ENCODE results near the gene PLS3. TPM values are rescaled to one million over a fixed set of nuclear protein-coding genes. Genes with fewer than 3 reads are reported as not detected.

PLS3 gene
- total RNA-seq, 1 experiment from 2014 or later, result 96.7 TPM

DNA sequence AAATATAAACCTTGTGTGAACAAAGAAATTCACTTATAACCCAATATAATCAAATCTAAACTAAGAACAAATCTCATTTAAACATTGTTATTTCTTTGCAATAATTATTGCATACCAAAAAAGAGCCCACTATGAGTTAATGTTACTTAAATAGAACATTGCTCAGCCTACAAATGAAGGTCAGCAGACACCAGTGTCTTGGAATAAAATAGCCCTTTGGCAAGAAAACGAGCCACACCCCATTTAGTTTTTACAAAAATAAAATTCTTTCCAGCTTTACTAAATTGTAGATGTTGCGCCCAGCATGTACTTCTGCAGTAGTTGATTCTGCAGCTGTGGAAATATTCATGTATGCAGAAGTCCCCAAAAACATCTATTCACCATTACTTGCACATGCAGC is 12.2 kb downstream of the PLS3 start:
- POLR2A ChIA-PET, result no interaction called here
- H3K4me1 Mint-ChIP-seq, result no peaks in the 10 kb centered on the region
- no peak overlapping the region for H3K4me3 Mint-ChIP-seq
- peaks cover 8% of the 10 kb centered on the region for H3K36me3 Mint-ChIP-seq
- DNase-seq (ENCODE audit: low spot score) (no peak), ATAC-seq (no peak)
- H3K9me3 Mint-ChIP-seq, result peaks cover 3% of the 10 kb centered on the region; the same call in 1 of the 2 replicates
- CTCF ChIA-PET, result no interaction called here
- H3K27ac Mint-ChIP-seq, result no peak overlapping the region
- TF ChIP-seq ZNF232 (CRISPR knock-in tag; IDR thresholded peaks at IDR 0.05) (no peak), NR2C2 (CRISPR knock-in tag; IDR thresholded peaks at IDR 0.05) (no peak), ZNF219 (CRISPR knock-in tag; IDR thresholded peaks at IDR 0.05; ENCODE audit: borderline replicate concordance) (no peak)
- TF ChIP-seq, protein P1, sequence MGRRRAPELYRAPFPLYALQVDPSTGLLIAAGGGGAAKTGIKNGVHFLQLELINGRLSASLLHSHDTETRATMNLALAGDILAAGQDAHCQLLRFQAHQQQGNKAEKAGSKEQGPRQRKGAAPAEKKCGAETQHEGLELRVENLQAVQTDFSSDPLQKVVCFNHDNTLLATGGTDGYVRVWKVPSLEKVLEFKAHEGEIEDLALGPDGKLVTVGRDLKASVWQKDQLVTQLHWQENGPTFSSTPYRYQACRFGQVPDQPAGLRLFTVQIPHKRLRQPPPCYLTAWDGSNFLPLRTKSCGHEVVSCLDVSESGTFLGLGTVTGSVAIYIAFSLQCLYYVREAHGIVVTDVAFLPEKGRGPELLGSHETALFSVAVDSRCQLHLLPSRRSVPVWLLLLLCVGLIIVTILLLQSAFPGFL (CRISPR knock-in tag; IDR thresholded peaks at IDR 0.05; ENCODE audit: borderline replicate concordance), result no peak
- H3K27me3 Mint-ChIP-seq (ENCODE audit: low read depth), result no peaks in the 10 kb centered on the region

DNA sequence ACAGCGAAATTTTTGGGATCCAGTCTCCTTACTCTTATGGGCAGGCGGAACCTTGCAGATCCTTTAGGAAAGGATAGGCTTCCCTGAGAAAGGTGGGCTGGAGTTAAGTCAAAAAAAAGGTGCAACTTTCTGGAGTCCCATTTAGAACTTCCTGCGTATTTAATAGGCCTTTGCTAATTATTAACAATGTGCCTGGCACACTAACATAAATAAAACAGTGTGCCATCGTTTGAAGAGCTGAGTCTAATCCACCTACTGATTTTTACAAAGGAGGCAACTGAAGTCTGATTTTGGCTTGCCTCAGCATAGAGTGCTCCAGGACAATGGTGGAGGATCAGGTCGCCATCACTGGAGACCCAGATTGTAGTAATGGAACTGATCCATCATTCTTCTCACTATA is 15.7 kb downstream of the PLS3 start:
- H3K36me3 Mint-ChIP-seq, result peaks cover 18% of the 10 kb centered on the region
- ChIA-PET POLR2A (no interaction called here), CTCF (no interaction called here)
- H3K27ac Mint-ChIP-seq, result no peak overlapping the region
- H3K27me3 Mint-ChIP-seq (ENCODE audit: low read depth), result no peaks in the 10 kb centered on the region
- H3K4me1 Mint-ChIP-seq, result peaks cover 5% of the 10 kb centered on the region
- ATAC-seq, result no peak
- TF ChIP-seq ZNF121 (CRISPR knock-in tag; IDR thresholded peaks at IDR 0.05) (no peak), SMAD3 (CRISPR knock-in tag; IDR thresholded peaks at IDR 0.05; ENCODE audit: borderline replicate concordance) (no peak)
- DNase-seq (ENCODE audit: low spot score), result no peak
- H3K4me3 Mint-ChIP-seq, result no peak overlapping the region
- H3K9me3 Mint-ChIP-seq, result peaks cover 3% of the 10 kb centered on the region; the same call in 1 of the 2 replicates

DNA sequence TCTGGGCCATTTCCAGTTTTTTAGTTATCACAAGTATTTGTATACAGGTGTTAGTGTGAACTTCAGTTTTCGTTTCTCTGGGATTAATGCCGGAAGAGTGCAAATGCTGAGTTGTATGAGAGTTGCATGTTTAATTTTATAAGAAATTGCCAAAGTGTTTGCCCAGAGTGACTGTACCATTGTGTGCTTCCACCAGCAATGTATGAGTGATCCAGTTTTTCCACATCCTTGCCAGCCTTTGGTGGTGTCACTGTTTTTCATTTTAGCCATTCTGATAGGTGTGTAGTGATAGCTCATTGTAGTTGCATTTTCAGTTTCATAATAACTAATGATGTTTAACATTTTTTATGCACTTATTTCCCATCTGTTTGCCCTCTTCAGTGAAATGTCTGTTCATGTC is 18.4 kb downstream of the PLS3 start:
- Mint-ChIP-seq H3K36me3 (peaks cover 18% of the 10 kb centered on the region), H3K4me3 (no peak overlapping the region), H3K27ac (no peak overlapping the region), H3K27me3 (ENCODE audit: low read depth) (no peaks in the 10 kb centered on the region), H3K4me1 (peaks cover 32% of the 10 kb centered on the region), H3K9me3 (peaks cover 3% of the 10 kb centered on the region; the same call in 1 of the 2 replicates)
- DNase-seq (ENCODE audit: low spot score), result no peak
- ChIA-PET CTCF (no interaction called here), POLR2A (no interaction called here)
- ATAC-seq, result no peak
- TF ChIP-seq, protein P2, sequence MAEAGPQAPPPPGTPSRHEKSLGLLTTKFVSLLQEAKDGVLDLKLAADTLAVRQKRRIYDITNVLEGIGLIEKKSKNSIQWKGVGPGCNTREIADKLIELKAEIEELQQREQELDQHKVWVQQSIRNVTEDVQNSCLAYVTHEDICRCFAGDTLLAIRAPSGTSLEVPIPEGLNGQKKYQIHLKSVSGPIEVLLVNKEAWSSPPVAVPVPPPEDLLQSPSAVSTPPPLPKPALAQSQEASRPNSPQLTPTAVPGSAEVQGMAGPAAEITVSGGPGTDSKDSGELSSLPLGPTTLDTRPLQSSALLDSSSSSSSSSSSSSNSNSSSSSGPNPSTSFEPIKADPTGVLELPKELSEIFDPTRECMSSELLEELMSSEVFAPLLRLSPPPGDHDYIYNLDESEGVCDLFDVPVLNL (CRISPR knock-in tag; IDR thresholded peaks at IDR 0.05; ENCODE audit: borderline replicate concordance, low read depth), result no peak
- TF ChIP-seq, protein P3, sequence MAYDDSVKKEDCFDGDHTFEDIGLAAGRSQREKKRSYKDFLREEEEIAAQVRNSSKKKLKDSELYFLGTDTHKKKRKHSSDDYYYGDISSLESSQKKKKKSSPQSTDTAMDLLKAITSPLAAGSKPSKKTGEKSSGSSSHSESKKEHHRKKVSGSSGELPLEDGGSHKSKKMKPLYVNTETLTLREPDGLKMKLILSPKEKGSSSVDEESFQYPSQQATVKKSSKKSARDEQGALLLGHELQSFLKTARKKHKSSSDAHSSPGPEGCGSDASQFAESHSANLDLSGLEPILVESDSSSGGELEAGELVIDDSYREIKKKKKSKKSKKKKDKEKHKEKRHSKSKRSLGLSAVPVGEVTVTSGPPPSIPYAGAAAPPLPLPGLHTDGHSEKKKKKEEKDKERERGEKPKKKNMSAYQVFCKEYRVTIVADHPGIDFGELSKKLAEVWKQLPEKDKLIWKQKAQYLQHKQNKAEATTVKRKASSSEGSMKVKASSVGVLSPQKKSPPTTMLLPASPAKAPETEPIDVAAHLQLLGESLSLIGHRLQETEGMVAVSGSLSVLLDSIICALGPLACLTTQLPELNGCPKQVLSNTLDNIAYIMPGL (CRISPR knock-in tag; IDR thresholded peaks at IDR 0.05), result no peak
- no peak for TF ChIP-seq TP53 (CRISPR knock-in tag; IDR thresholded peaks at IDR 0.05)
- TF ChIP-seq ZNF219 (CRISPR knock-in tag; IDR thresholded peaks at IDR 0.05; ENCODE audit: borderline replicate concordance), result no peak
- TF ChIP-seq ZNF138 (CRISPR knock-in tag; conservative IDR thresholded peaks at IDR 0.05), result no peak
- TF ChIP-seq, protein P4, sequence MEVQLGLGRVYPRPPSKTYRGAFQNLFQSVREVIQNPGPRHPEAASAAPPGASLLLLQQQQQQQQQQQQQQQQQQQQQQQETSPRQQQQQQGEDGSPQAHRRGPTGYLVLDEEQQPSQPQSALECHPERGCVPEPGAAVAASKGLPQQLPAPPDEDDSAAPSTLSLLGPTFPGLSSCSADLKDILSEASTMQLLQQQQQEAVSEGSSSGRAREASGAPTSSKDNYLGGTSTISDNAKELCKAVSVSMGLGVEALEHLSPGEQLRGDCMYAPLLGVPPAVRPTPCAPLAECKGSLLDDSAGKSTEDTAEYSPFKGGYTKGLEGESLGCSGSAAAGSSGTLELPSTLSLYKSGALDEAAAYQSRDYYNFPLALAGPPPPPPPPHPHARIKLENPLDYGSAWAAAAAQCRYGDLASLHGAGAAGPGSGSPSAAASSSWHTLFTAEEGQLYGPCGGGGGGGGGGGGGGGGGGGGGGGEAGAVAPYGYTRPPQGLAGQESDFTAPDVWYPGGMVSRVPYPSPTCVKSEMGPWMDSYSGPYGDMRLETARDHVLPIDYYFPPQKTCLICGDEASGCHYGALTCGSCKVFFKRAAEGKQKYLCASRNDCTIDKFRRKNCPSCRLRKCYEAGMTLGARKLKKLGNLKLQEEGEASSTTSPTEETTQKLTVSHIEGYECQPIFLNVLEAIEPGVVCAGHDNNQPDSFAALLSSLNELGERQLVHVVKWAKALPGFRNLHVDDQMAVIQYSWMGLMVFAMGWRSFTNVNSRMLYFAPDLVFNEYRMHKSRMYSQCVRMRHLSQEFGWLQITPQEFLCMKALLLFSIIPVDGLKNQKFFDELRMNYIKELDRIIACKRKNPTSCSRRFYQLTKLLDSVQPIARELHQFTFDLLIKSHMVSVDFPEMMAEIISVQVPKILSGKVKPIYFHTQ (CRISPR knock-in tag; IDR thresholded peaks at IDR 0.05), result no peak
- TF ChIP-seq, protein P5, sequence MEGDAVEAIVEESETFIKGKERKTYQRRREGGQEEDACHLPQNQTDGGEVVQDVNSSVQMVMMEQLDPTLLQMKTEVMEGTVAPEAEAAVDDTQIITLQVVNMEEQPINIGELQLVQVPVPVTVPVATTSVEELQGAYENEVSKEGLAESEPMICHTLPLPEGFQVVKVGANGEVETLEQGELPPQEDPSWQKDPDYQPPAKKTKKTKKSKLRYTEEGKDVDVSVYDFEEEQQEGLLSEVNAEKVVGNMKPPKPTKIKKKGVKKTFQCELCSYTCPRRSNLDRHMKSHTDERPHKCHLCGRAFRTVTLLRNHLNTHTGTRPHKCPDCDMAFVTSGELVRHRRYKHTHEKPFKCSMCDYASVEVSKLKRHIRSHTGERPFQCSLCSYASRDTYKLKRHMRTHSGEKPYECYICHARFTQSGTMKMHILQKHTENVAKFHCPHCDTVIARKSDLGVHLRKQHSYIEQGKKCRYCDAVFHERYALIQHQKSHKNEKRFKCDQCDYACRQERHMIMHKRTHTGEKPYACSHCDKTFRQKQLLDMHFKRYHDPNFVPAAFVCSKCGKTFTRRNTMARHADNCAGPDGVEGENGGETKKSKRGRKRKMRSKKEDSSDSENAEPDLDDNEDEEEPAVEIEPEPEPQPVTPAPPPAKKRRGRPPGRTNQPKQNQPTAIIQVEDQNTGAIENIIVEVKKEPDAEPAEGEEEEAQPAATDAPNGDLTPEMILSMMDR (IDR thresholded peaks at IDR 0.05), result no peak
- TF ChIP-seq ESRRA (CRISPR knock-in tag; IDR thresholded peaks at IDR 0.05; ENCODE audit: borderline replicate concordance), result no peak
- no peak for TF ChIP-seq CREM (CRISPR knock-in tag; IDR thresholded peaks at IDR 0.05)
- TF ChIP-seq NR2C2 (CRISPR knock-in tag; IDR thresholded peaks at IDR 0.05), result no peak
- no peak for TF ChIP-seq RELA (CRISPR knock-in tag; IDR thresholded peaks at IDR 0.05; ENCODE audit: borderline replicate concordance)
- no peak for TF ChIP-seq MXD4 (CRISPR knock-in tag; IDR thresholded peaks at IDR 0.05; ENCODE audit: borderline replicate concordance)
- TF ChIP-seq, protein P6, sequence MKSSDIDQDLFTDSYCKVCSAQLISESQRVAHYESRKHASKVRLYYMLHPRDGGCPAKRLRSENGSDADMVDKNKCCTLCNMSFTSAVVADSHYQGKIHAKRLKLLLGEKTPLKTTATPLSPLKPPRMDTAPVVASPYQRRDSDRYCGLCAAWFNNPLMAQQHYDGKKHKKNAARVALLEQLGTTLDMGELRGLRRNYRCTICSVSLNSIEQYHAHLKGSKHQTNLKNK (CRISPR knock-in tag; IDR thresholded peaks at IDR 0.05), result no peak
- TF ChIP-seq, protein P7, sequence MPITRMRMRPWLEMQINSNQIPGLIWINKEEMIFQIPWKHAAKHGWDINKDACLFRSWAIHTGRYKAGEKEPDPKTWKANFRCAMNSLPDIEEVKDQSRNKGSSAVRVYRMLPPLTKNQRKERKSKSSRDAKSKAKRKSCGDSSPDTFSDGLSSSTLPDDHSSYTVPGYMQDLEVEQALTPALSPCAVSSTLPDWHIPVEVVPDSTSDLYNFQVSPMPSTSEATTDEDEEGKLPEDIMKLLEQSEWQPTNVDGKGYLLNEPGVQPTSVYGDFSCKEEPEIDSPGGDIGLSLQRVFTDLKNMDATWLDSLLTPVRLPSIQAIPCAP (CRISPR knock-in tag; IDR thresholded peaks at IDR 0.05), result no peak
- TF ChIP-seq ZNF671 (CRISPR knock-in tag; IDR thresholded peaks at IDR 0.05), result no peak
- TF ChIP-seq, protein P8, sequence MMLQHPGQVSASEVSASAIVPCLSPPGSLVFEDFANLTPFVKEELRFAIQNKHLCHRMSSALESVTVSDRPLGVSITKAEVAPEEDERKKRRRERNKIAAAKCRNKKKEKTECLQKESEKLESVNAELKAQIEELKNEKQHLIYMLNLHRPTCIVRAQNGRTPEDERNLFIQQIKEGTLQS (CRISPR knock-in tag; conservative IDR thresholded peaks at IDR 0.05), result no peak

Data from WTC11 (cell line).